Stimulated activated CD4-positive, alpha-beta T cell treated with anti-CD3 and anti-CD28 coated beads, TNF-alpha, amount 100 ng/mL, for 48 hours (primary cell): ENCODE data around the gene GPATCH2.
"Not testable (repeated sequence)": the region's sequence is repeated elsewhere in the genome, so short reads cannot be mapped to it uniquely, and the experiment has no call there.

Experiments
- DNase-seq, 3 donors: peaks; one replicate each; pipeline ENCODE4 v3.0.0-alpha.2; 2020; ENCODE audit warnings: low read depth in 3 of 3

Gene GPATCH2

DNA sequence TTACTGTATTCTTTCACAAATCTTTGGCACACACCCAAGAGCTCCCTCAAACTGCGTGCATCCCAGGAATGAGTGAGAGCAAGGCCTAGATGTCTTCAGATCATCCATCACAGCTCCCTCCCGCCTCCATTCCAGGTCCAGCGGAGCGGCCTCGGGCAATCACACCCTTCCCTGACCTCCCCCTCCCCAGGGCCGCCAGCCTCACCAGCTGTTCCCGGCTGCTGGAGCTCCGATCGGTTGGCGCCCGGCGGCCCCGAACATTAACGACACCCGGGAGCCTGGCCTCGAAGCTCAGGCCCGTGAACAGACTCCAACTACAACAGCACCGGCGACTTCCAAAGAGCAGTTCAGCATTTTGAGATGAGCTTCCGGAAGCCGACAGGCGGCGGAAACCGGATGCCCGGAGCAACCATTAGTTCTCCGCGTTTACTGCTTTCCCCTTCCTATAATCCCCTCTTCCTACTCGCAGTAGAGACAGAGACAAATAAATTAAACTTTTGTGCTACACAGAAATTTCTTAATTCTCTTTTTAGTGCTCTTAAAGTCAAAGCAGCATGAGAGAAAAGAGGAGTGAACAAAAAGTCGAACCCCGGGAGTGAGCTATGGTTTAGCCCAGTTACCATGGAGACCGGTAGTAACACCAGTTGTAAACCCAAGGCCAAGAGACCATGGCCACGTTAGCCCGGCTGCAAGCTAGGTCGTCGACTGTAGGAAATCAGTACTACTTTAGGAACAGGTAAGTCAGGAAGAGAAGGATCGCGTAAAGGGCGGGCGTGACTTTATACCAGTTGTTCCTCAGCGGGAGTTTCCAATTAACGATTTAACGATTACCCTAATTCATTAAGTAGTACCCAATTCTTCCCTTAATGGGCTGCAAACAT, at the start of gene GPATCH2, which contains the start of gene SPATA17:
Gene GPATCH2 (minus strand): TSS at position 380 of the 881 bp plus-strand sequence. CDS start 119 bp downstream, at position 261.
Gene SPATA17 (plus strand): TSS at position 634 of the 881 bp plus-strand sequence. CDS start 35 bp downstream, at position 669.
- DNase-seq = peak; percentile 48 to 53 (median 52)

DNA sequence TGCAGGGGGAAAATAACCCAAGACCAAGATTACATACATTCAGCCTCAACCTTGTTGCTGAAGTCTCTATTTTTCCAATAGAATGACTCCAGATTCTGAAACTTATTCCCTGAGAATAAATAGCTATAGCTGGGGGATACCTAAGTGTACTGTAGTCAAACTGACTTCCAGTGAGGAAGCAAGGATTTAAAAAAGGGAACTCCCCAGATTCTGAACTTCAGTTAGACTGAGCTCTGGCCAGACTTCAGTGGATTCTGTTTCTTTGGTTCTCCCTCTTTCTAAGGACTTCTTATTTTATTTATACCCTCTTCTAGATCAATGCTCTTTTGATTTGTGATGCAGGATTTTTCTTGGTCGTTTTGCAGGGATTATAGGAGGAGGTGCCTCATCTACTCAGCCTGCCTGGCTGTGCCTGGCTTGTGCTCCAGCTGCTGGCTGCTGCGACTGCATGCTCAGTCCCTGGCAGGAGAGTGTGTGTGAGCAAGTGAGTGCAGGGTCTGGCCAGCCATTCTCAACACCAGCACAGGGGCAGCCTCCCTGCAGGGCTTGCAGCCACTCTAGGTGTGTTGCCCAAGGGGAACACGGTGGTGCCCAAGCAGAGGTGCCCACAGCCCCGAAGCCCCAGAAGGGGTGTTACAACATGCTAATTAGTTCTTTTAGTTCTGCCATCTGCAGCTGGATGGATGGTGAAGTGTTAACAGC, 43.3 kb upstream of the GPATCH2 start:
- no peak for DNase-seq

DNA sequence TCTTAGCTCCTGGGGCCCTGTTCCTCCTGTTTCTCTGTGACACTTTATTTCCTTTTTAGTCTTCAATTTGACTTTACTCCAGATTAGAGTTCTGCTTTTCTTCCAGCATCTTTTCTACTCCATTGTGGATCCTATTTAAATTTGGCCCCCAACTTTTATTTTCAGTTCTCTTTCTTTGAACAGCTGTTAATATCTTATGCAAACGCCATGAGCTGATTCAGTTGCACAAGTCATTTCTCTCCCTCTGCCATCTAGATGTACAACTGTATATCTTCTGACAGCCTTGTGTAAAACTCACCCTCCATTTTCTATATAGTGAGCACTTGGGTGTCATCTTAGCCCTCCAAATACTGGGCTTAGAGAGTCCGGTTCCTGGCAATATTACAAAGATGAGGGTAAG, 42.5 kb upstream of the GPATCH2 start:
- DNase-seq = no peak

DNA sequence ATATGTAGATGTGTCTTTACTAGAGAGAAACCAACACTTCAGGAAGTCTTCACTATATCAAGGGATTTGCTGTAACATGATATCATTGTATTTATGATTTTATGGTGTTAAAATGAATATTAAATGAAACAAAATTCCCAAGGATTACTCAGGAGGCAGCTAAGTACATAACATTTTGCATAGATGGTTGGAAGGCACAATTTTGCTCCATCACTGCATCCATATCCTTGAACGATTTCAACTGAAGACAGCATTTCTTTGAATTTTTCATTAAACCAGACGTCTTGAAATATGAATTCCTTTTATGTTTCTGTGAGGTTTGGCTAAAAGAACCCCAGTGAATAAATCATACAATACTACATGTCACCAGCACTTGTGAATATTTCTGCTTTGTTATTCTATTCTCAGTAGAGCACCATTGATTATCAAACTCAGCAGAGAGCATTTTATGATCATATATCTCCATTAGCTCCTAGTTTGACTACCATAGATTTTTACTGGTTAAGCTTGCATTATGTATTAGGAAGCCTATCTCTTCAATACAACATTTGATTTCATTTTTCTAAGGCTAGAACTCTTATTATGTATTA, 37.6 kb upstream of the GPATCH2 start:
- DNase-seq = no peak

DNA sequence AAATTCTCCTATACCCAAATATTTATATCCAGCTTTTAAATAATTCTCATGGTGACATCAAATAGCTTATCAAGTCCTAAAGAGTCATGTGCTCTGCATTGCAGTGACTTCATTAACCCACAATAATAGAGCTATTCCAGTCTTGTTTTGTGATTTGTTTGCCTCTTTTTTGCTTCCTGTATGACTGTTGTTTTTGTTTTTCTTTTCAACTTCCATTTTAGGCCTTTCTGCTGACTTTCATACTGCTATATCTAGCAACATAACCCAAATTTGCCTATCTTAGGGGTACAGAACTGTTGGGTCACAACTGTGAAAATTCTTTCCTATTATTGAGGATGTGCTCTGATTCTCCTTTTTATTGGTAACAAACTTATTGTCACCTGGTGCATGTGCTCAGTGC, 30.5 kb upstream of the GPATCH2 start:
- no peak for DNase-seq

DNA sequence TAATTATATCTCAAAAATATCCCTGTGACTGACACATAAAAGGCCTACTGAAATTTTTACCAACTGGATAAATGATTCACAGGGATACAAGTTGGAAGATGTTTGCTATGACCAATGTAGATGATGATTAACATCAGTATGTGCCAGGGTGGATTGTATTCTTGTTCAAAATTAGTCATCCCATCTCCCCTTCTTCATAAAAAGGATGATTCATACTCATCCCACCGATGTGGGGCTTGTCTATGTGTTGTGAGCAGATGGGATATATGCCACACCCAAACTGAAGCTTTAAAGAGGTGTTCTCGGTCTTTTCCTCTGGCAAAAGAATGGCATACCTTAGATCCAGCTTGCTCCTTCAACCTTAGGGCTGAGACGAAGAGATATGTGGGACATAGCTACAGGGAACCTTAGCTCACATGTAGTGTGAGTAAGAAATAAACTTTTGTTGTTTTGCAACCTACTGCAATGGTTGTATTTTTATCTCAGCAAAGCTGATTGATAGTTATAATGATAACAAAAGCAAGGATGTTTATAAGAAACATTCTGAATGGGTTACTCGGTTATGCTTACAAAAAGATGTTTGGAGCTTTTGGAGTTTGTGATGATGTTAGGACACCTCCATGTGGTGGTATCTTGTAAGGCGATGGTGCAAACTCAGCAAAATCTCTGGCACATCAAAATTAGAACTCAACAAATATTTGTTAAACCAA, 29.6 kb upstream of the GPATCH2 start:
- DNase-seq = no peak

DNA sequence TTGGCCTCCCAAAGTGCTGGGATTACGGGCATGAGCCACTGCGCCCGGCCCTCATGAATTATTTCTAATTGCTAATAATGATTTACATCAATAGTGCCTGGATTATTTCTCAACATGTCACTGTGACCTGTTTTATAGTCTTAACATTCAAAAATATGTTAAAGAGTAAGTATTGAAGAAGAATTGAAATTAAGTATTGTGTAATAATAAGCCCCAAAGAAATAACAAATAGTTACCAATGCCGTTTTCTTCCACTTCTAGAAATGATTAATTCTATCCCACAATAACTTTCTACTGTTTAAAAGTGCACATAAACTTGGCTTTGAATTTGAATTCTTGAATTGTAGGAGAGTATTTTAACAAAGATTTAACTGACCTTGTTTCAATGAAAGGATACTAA, 19.8 kb upstream of the GPATCH2 start:
- DNase-seq = no peak

DNA sequence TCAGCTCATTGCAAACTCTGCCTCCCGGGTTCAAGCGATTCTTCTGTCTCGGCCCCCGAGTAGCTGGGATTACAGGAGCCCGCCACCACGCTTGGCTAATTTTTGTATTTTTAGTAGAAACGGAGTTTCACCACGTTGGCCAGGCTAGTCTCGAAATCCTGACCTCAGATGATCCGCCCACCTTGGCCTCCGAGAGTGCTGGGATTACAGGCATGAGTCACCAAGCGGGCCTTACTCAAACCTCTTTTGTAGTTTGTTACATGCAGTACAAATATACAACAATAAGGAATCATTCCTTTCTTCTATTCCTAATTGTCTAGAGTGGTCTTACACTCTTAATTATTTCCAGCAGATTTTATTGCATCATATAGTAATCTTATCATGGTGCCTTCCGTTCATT, 16.9 kb upstream of the GPATCH2 start:
- no peak for DNase-seq

DNA sequence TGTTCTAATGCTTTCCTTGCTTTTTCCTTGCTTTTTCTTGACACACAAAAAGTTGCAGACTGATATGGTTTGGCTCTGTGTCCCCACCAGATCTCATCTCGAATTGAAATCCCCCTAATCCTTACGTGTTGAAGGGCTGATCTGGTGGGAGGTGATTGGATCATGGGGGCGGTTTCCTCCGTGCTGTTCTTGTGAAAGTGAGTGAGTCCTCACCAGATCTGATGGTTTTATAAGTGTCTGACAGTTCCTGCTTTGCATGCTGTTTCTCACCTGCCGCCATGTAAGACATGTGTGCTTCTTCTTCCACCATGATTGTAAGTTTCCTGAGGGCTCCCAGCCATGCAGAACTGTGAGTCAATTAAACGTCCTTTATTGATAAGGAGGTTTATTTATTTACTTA, 11.6 kb upstream of the GPATCH2 start:
- no peak for DNase-seq

DNA sequence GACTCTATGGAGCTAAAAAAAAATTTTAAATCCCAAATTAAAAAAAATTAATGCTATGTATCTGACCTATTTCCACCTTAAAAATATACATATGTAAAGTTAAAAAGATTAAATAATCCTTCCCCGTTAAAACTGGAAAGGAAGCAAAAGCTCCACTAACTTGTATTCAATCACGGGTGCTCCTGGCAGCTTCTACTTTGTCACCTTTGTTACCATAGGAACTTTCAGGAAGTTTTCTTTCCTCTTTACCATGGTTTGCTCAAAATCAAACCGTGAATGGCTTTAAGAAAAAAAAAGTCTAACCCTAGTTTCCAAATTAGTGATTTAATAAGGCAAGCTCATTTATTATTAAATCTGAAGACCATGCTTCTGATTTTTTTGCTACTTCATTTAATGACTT, 3.5 kb downstream of the GPATCH2 start:
- no peak for DNase-seq

DNA sequence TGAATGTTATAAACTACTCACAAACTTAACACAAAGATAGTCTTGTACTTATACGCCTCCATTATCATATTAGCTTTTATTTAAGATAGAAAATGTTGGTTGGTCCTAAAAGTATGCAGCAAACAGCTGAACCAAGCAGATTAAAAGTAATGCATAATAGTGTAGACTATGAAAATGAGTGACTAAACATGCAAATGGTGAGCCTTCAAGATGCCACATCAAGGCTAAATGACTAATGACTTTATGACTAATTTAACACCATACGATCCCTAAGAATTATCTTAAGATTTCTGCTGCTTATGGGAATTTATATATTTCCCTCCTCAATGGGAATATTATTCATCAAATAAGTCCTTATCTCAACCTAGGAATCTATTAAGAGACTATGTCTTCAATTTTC, 4.6 kb downstream of the GPATCH2 start:
- no peak for DNase-seq

DNA sequence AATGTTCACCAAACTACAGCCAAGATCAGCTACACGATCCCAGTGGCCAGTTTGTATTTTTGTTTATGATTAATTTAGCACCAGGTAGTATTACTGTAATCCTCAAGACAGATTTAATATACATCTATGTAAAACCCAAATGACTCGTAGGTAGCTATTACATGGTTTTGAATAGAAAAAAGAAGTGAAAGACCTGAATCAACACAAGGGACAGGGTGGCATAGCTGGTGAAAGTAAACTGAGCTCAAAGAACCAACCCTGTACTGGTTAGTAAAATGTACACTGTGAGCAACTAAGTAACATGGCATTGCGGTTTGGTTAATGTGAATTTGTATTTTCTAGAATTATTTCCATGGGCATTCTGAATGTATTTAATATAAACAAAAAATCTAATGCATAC, 8.8 kb downstream of the GPATCH2 start:
- no peak for DNase-seq

DNA sequence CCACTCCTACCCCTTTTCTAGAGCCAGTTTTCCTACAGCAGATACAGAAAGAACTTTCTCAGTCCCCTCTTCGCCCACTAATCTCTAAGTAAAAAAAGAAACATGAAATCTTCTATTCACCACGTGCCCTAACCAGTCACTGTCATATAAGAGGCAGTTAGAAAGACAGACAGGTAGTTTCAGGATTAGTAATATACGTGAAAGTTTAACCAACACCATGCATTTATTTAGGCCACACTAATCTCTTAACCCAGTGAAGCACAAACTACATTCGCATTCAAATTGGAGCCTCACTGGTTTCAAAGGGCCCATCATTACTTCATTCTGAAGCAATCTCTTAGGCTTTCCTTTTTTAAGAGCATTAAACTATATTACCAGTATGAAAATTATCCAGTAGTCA, 10.1 kb downstream of the GPATCH2 start:
- DNase-seq = no peak

DNA sequence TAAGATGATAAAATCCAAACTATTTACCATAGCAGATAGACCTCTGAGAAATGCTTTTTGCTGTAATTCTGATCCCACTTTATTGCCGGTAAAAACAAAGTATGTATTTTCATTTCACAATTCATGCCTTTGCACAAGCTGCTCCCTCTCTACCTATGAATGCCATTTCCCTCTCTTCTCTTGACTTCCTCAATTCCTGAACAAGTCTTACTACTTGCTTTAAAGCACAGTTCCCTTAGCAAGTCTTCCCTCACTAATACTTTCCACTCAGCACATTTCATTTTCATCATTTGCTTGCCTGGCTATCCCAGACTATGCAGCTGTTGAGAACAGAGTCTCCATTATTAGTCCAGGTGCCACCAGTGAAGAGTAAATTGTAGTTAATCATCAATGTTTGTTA, 13.8 kb downstream of the GPATCH2 start:
- DNase-seq = no peak

DNA sequence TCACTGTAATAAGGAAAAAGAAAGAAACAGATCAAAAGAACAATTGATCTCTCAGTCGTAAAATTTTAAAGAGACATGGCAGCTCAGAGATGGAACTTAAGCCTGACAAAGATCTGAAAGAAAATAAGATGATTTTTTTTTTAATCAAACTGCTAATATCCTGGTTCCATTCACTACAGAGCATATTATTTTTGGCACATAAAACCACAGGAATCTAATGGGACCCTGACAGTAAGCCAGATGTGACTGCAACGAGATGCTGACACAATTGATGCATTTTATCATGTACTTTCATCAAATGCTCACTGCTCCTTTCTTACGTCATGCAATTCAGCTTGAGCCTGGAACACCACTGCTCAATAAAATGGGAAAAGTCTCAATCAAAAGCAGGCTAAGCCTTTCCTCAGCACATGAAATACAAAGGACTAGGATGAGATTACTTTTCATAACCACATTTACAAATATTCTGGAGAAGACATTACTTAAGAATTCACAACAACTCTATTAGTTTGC, 16.6 kb downstream of the GPATCH2 start:
- no peak for DNase-seq

DNA sequence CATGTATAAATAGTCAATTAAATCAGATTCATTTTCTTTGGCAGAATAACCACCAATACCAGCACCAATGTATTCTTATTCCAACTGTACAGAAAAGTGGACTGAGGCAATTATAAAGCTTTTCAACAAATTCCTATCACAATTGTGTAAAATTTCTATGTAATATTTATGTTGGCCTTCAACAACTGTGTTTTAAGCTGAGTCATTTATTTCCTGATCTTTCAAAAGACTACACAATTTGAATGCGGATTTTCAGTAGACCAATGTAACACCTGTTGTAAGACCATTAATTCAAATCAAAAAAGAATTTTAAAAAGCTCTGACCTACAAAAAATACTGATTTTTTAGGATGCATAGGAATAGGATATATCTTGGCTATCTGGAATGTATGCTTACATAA, 25.5 kb downstream of the GPATCH2 start:
- DNase-seq = no peak

DNA sequence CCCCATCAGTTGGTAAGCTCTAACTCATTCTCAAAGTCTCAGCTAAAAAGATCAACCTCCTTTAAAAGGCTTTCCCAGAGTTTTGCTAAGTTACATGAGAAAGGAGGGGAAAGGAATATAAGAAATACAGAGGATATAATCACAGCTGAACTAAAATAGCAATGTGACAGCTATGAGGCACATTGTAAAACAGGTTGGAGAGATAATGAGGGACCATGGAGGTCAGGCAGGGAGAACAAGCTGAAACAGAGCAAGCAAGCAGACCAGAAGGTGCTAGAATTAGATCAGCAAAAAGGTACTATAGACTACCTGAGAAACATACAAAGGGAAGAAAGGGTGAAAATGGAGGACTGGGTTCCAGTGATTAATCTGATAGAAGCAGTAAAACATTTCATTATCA, 28.5 kb downstream of the GPATCH2 start:
- no peak for DNase-seq

DNA sequence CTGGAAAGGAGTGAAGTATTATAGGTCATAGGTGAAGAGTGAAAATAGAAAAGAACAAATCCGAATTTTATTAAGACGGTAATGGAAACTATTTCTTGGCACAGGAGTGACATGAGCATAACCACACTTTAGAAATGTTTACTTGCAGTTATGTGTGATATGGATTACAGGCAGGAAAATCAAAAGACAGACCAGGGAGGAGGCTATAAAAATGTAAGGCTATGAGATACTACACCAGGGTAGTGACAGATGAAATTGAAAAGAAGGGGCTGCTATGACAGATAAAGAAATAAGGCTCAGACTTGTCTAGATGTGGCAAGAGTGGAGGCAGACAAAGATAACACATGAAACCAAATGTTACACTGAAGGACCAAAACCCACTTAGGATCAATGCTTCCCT, 31.7 kb downstream of the GPATCH2 start:
- no peak for DNase-seq

DNA sequence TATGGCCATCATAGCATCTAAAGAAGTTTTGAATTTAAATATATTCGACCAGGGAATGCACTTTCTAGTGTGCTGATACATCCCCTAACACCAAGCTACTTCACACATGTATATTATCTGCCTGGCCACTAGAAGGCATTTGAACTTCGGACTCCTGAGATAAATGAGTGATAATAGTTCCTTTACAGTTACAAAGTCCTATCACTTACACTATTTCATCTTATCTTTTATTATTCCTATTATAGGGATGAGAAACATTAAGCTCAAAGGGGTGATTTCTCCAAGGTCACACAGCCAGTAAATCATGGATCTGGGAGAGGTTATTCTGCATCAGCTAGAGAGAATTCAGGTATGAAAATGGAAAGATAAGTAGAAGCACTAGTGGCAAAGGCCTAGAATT, 40.3 kb downstream of the GPATCH2 start:
- DNase-seq = no peak

DNA sequence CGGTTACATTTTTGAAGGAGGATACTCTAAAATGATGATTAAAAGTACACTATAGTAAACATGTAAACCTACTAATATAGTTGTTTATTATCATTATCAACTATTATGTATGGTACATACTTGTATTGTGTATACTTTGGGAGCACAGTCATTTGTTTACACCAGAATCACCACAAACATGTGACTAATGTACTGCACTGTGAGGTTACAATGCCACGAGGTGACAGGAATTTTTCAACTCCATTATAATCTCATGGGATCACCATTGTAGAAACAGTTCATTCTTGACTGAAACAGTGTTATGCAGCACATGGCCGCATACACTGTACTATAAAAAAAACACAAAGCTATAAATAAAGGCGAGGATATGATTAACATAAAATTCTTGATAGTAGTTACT, 44.3 kb downstream of the GPATCH2 start:
- no peak for DNase-seq

DNA sequence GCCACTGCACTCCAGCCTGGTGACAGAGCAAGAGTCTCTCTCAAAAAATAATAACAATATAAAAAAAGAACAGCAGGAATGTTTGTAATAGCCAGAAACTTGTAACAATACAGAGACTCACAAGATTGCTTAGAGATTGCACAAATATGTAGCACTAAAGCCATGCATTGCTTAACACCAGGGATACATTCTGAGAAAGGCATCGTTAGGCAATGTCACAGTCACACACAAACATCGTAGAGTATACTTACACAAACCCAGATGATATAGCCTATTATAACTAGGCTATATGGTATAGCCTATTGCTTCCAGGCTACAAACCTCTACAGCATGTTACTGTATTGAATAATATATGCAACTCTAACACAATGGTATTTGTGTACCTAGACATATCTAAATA, 45.3 kb downstream of the GPATCH2 start:
- DNase-seq = no peak

DNA sequence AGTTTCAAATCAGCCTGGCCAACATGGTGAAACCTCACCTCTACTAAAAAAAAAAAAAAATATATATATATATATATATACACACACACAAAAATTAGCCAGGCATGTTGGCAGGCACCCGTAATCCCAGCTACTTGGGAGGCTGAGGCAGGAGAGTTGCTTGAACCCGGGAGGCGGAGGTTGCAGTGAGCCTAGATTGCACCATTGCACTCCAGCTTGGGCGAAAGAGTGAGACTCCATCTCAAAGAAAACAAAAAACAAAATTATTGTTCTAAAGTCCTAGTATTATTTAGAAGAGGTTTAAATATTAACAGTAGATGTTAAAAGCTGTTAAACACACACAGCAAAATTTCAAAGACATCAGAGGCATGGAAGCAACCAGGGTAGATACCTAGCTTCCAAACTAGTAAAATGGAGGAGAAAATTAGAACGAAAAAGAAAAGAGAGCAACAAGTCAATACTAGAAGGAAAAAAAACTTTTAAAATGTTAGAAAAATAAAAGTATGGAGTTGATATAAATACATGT, 46.5 kb downstream of the GPATCH2 start:
- not testable (repeated sequence) for DNase-seq
